Activated T-cell treated with anti-CD3 and anti-CD28 coated beads for 1 hour (primary cell): ENCODE results near the gene HOXA3.

ENCODE experiments used
- DNase-seq: peaks from one replicate; pipeline ENCODE4 v3.0.0-alpha.2; 2020; ENCODE audit warnings: low read depth

Gene HOXA3

GRCh38 chr7:27128776-27129728, 23.3 kb downstream of the HOXA3 start:
- DNase-seq: no peak

GRCh38 chr7:27128034-27128433, 24.3 kb downstream of the HOXA3 start:
- DNase-seq: no peak

GRCh38 chr7:27126596-27127327, 25.6 kb downstream of the HOXA3 start:
- DNase-seq: no peak

- DNase-seq: no peak
Observed at GRCh38 chr7:27125986-27126394, 26.4 kb downstream of the HOXA3 start.

- DNase-seq: no peak
Observed at GRCh38 chr7:27124902-27125689, 27.3 kb downstream of the HOXA3 start.

GRCh38 chr7:27124096-27124901, 28.1 kb downstream of the HOXA3 start:
- DNase-seq: no peak

- no peak for DNase-seq
Observed at GRCh38 chr7:27123477-27124053, 28.8 kb downstream of the HOXA3 start.

- DNase-seq: no peak
Observed at GRCh38 chr7:27123007-27123476, 29.3 kb downstream of the HOXA3 start.

GRCh38 chr7:27122077-27122910, 30.1 kb downstream of the HOXA3 start:
- DNase-seq: no peak

- no peak for DNase-seq
Observed at GRCh38 chr7:27121684-27122076, 30.7 kb downstream of the HOXA3 start.

GRCh38 chr7:27119412-27119911, 32.9 kb downstream of the HOXA3 start:
- DNase-seq: no peak

GRCh38 chr7:27118580-27118979, 33.8 kb downstream of the HOXA3 start:
- no peak for DNase-seq

- DNase-seq: no peak
Observed at GRCh38 chr7:27117887-27118491, 34.4 kb downstream of the HOXA3 start.

- DNase-seq: no peak
Observed at GRCh38 chr7:27116962-27117886, 35.2 kb downstream of the HOXA3 start.

- no peak for DNase-seq
Observed at GRCh38 chr7:27116031-27116961, 36.1 kb downstream of the HOXA3 start.

- DNase-seq: no peak
Observed at GRCh38 chr7:27115221-27116026, 37.0 kb downstream of the HOXA3 start.
